HepG2 (cell line): ENCODE results near the gene PRKCSH. TPM values are rescaled to one million over a fixed set of nuclear protein-coding genes. Genes with fewer than 3 reads are reported as not detected.
A peak's percentile ranks its signal among the peaks of the same experiment; 100 is the strongest.

Source experiments
- ATAC-seq: fragments of 200-7000 bp; cut with Tn5 transposase; 3 replicates; pipeline ENCODE4 v1.9.1; 2020; ENCODE audit warnings: mild to moderate bottlenecking, moderate library complexity
- BruUV-seq: library from RNA; stranded (reverse); fragments of 400-500 nt; replicated peaks from 2 replicates; lab custom pipeline; 2021; lab: Mats Ljungman, UMichigan
- CTCF ChIA-PET: fragments of 300-600 bp; formaldehyde crosslinking; extraction: SDS; loops from one replicate; lab custom pipeline; 2021; ENCODE audit warnings: low total read pairs, inconsistent platforms, low intra/inter-chr PET ratio; lab: Yijun Ruan, JAX
- POLR2A ChIA-PET: fragments of 350-600 bp; sonication (Branson Sonifier 250); formaldehyde crosslinking; loops from one replicate; lab custom pipeline; 2020; ENCODE audit warnings: antibody characterized with exemption, inconsistent platforms; lab: Yijun Ruan, JAX
- DNase-seq: peaks from one replicate; pipeline ENCODE4 v3.0.0-alpha.2; 2015; ENCODE audit warnings: low spot score
- FAIRE-seq: peaks from 3 replicates; lab custom pipeline; 2011; peaks lifted over from hg19 to GRCh38; lab: Jason Lieb, UNC
- H2AFZ ChIP-seq: one replicate; pipeline ENCODE4 v1.6.1; 2011; ENCODE audit warnings: low read length, inconsistent platforms
- H3K27ac ChIP-seq: fragments of 300-600 bp; 3 replicates; pipeline ENCODE4 v1.8.0; 2011; ENCODE audit warnings: mixed run types, mild to moderate bottlenecking, mixed read lengths, low read length, inconsistent platforms; ENCODE audit not compliant: insufficient read depth; ENCODE audit errors: extremely low read length
- H3K27me3 ChIP-seq, 2 experiments: fragments of 200-600 bp in 1 of 2; 2 replicates in 1 of 2; 3 replicates in 1 of 2; pipeline versions ENCODE4 v1.6.0 to v1.8.0; 2011; ENCODE audit warnings: low read length in 2 of 2, mild to moderate bottlenecking in 2 of 2, moderate library complexity in 2 of 2, inconsistent platforms in 1 of 2; ENCODE audit not compliant: insufficient read depth in 2 of 2, control insufficient read depth in 1 of 2
- H3K36me3 ChIP-seq, 2 experiments: fragments of 200-600 bp in 1 of 2; replicated peaks in 1 of 2; 2 replicates in 1 of 2; 3 replicates in 1 of 2; pipeline versions ENCODE4 v1.5.1 to v1.8.0; 2011; ENCODE audit warnings: low read length in 2 of 2, inconsistent platforms in 1 of 2; ENCODE audit not compliant: insufficient read depth in 2 of 2, control insufficient read depth in 1 of 2
- H3K4me1 ChIP-seq: 2 replicates; pipeline ENCODE4 v1.5.1; 2012; ENCODE audit warnings: low read length, inconsistent platforms; ENCODE audit not compliant: insufficient read depth
- H3K4me2 ChIP-seq: 2 replicates; pipeline ENCODE4 v1.6.0; 2011; ENCODE audit warnings: low read depth, low read length, inconsistent platforms
- H3K4me3 ChIP-seq, 3 experiments: fragments of 200-600 bp in 1 of 3; sonication (generic), shearing (Covaris generic) in 1 of 3; replicated peaks in 1 of 3; 2 replicates each; pipeline ENCODE4 v1.5.1; 2011 to 2016; ENCODE audit warnings: low read length in 3 of 3, inconsistent platforms in 2 of 3, low read depth in 2 of 3, mild to moderate bottlenecking in 2 of 3, control low read depth in 1 of 3, mixed read lengths in 1 of 3; ENCODE audit not compliant: insufficient read depth in 1 of 3
- H3K79me2 ChIP-seq: one replicate; pipeline ENCODE4 v1.6.1; 2011; ENCODE audit warnings: low read length, inconsistent platforms; ENCODE audit not compliant: insufficient read depth
- H3K9ac ChIP-seq: 2 replicates; pipeline ENCODE4 v1.6.0; 2011; ENCODE audit warnings: mild to moderate bottlenecking, low read depth, low read length, inconsistent platforms; ENCODE audit not compliant: insufficient read depth
- H3K9me3 ChIP-seq: 2 replicates; pipeline ENCODE4 v1.5.1; 2012; ENCODE audit warnings: mild to moderate bottlenecking, low read length
- H4K20me1 ChIP-seq: 2 replicates; pipeline ENCODE4 v1.6.0; 2011; ENCODE audit warnings: inconsistent platforms, mild to moderate bottlenecking, low read length, moderate library complexity; ENCODE audit not compliant: insufficient read depth
- ARHGAP35 ChIP-seq: sonication (generic); formaldehyde crosslinking; IDR thresholded peaks from 2 replicates; pipeline ENCODE4 v1.9.0; 2022; ENCODE audit warnings: mild to moderate bottlenecking, inconsistent platforms, moderate library complexity, missing genetic modification reagents, borderline replicate concordance
- GTF2F1 ChIP-seq: fragments of 150-350 bp; IDR thresholded peaks from 2 replicates; pipeline ENCODE4 v1.6.1; 2014; ENCODE audit warnings: low read length
- HOXA3 ChIP-seq: sonication (generic); formaldehyde crosslinking; IDR thresholded peaks from 2 replicates; pipeline ENCODE4 v1.5.0; 2020; ENCODE audit warnings: missing genetic modification reagents
- NR1H2 ChIP-seq: sonication (generic); formaldehyde crosslinking; IDR thresholded peaks from 2 replicates; pipeline ENCODE4 v1.8.1; 2022; ENCODE audit warnings: low read depth, missing genetic modification reagents, borderline replicate concordance
- NRL ChIP-seq: sonication (generic); formaldehyde crosslinking; IDR thresholded peaks from 2 replicates; pipeline ENCODE4 v1.5.0; 2020; ENCODE audit warnings: missing genetic modification reagents, mild to moderate bottlenecking, moderate library complexity, borderline replicate concordance
- PHF20 ChIP-seq: sonication (generic); formaldehyde crosslinking; IDR thresholded peaks from 2 replicates; pipeline ENCODE4 v1.5.0; 2020; ENCODE audit warnings: mild to moderate bottlenecking, missing genetic modification reagents
- TP53 ChIP-seq: sonication (generic); formaldehyde crosslinking; conservative IDR thresholded peaks from 2 replicates; pipeline ENCODE4 v1.4.0; 2020; ENCODE audit warnings: missing genetic modification reagents
- ZFP36L2 ChIP-seq: sonication (generic); formaldehyde crosslinking; IDR thresholded peaks from 2 replicates; pipeline ENCODE4 v1.4.0; 2020; ENCODE audit warnings: missing genetic modification reagents
- ZNF296 ChIP-seq: sonication (generic); formaldehyde crosslinking; conservative IDR thresholded peaks from 2 replicates; pipeline ENCODE4 v1.5.0; 2020; ENCODE audit warnings: mild to moderate bottlenecking, missing genetic modification reagents
- WGBS: methylation state at CpG from one replicate; pipeline ENCODE4 v1.1.6; 2017; ENCODE audit warnings: low lambda C conversion rate; 5-methylcytosine and 5-hydroxymethylcytosine counted together
- in situ Hi-C: cut with HindIII; loops from 2 replicates; pipeline ENCODE4 v1.10.0; 2017; ENCODE audit warnings: low pct_unique_long_range_greater_than_20kb; ENCODE audit not compliant: extremely low pct_ligation_motif_present
- intact Hi-C: fragments of 100-400 bp; cut with micrococcal nuclease; formaldehyde crosslinking; loops from one replicate; pipeline ENCODE4 v1.10.0; 2022; ENCODE audit not compliant: unreplicated experiment
- polyA plus RNA-seq, 8 experiments: library from polyadenylated mRNA; depleted of rRNA in 3 of 8; stranded (reverse) in 7 of 8; unstranded in 1 of 8; fragments of >200 nt; fragmentation: Illumina TruSeq in 4 of 8; extraction: Trizol in 4 of 8; gene quantifications; 2 replicates each; pipeline versions ENCODE4 v1.2.1 to v1.2.3, GENCODE V29; 2011 to 2016; ENCODE audit warnings: low read depth in 4 of 8, missing spikeins in 1 of 8, mixed read lengths in 1 of 8; ENCODE audit not compliant: insufficient read depth in 1 of 8
- total RNA-seq, 5 experiments: library from RNA; depleted of rRNA; stranded (reverse); fragments of >200 nt; fragmentation: Illumina TruSeq; extraction: Trizol; gene quantifications; 2 replicates each; pipeline ENCODE4 v1.2.3, GENCODE V29; 2016; ENCODE audit warnings: low read depth in 1 of 5
- TF ChIP-seq, protein P1 (sequence below): sonication (generic); formaldehyde crosslinking; IDR thresholded peaks from 2 replicates; pipeline ENCODE4 v1.4.0; 2020; ENCODE audit warnings: mild to moderate bottlenecking, missing genetic modification reagents
- TF ChIP-seq, protein P2 (sequence below): sonication (generic); formaldehyde crosslinking; IDR thresholded peaks from 2 replicates; pipeline ENCODE4 v1.4.0; 2020; ENCODE audit warnings: missing genetic modification reagents
- TF ChIP-seq, protein P3 (sequence below): sonication (generic); formaldehyde crosslinking; IDR thresholded peaks from 2 replicates; pipeline ENCODE4 v1.5.0; 2020; ENCODE audit warnings: mild to moderate bottlenecking, missing genetic modification reagents
- TF ChIP-seq, protein P4 (sequence below): sonication (generic); formaldehyde crosslinking; IDR thresholded peaks from 2 replicates; pipeline ENCODE4 v1.8.0; 2022; ENCODE audit warnings: mild to moderate bottlenecking, missing genetic modification reagents; ENCODE audit not compliant: insufficient replicate concordance

PRKCSH gene
- total and polyA plus RNA-seq, 2 of the 13 experiments (the other 11 are each of a cell fraction or from before 2014, with no cell fraction given): 85.1 to 125 TPM

DNA sequence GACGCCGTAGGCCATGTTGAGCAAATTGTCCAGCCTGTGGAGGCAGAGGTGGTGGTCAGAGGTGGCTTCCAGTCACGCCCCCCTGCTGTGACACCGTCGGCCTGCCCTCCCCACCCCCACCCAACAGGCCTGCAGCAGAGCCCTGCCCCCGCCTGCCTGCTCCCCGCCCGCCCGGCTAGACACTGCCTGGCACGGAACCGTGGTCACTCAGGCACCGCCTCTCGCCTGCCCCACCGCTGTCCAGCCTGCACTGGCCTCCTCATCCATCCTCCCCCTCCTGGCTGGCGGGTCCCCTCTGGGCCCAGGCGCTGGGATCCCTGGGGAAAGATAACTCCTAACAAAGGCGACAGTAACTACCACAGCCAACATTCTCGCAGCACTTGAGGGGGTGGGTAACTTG, 21.7 kb downstream of the PRKCSH start:
- ChIA-PET POLR2A (no interaction called here), CTCF (no interaction called here)
- no peaks in the 10 kb centered on the region for H4K20me1 ChIP-seq
- H3K9ac ChIP-seq: no peak overlapping the region
- WGBS: 8% methylated on average over 2 of the region's 18 CpGs
- H3K4me3 ChIP-seq: no peak overlapping the region
- peaks cover 18% of the 10 kb centered on the region for H3K4me1 ChIP-seq
- no peaks in the 10 kb centered on the region for H3K9me3 ChIP-seq
- H3K36me3 ChIP-seq: no peaks in the 10 kb centered on the region
- intact Hi-C loops (no loop called here), in situ Hi-C loops (loop anchor here (10.0 kb wide), 1 partner anchor 172 kb away; no protein-coding TSS in a partner anchor)
- FAIRE-seq (no peak), DNase-seq (no peak), ATAC-seq (peak; percentile 15; the same call in 2 of the 3 replicates)
- H2AFZ ChIP-seq: no peak overlapping the region
- H3K79me2 ChIP-seq: no peaks in the 10 kb centered on the region
- H3K4me2 ChIP-seq: no peak overlapping the region
- H3K27me3 ChIP-seq: peaks cover 1 to 12% of the 10 kb centered on the region in 2 experiments; a peak in 2 of 5 replicates
- H3K27ac ChIP-seq: no peak overlapping the region
- TF ChIP-seq ZNF296 (no peak), HOXA3 (no peak), TP53 (CRISPR knock-in tag) (no peak), PHF20 (no peak), ZFP36L2 (no peak), ARHGAP35 (no peak), NRL (no peak), NR1H2 (no peak), GTF2F1 (no peak)
- TF ChIP-seq, protein P1, sequence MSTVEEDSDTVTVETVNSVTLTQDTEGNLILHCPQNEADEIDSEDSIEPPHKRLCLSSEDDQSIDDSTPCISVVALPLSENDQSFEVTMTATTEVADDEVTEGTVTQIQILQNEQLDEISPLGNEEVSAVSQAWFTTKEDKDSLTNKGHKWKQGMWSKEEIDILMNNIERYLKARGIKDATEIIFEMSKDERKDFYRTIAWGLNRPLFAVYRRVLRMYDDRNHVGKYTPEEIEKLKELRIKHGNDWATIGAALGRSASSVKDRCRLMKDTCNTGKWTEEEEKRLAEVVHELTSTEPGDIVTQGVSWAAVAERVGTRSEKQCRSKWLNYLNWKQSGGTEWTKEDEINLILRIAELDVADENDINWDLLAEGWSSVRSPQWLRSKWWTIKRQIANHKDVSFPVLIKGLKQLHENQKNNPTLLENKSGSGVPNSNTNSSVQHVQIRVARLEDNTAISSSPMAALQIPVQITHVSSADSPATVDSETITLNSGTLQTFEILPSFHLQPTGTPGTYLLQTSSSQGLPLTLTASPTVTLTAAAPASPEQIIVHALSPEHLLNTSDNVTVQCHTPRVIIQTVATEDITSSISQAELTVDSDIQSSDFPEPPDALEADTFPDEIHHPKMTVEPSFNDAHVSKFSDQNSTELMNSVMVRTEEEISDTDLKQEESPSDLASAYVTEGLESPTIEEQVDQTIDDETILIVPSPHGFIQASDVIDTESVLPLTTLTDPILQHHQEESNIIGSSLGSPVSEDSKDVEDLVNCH: no peak
- TF ChIP-seq, protein P2, sequence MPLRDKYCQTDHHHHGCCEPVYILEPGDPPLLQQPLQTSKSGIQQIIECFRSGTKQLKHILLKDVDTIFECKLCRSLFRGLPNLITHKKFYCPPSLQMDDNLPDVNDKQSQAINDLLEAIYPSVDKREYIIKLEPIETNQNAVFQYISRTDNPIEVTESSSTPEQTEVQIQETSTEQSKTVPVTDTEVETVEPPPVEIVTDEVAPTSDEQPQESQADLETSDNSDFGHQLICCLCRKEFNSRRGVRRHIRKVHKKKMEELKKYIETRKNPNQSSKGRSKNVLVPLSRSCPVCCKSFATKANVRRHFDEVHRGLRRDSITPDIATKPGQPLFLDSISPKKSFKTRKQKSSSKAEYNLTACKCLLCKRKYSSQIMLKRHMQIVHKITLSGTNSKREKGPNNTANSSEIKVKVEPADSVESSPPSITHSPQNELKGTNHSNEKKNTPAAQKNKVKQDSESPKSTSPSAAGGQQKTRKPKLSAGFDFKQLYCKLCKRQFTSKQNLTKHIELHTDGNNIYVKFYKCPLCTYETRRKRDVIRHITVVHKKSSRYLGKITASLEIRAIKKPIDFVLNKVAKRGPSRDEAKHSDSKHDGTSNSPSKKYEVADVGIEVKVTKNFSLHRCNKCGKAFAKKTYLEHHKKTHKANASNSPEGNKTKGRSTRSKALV (CRISPR knock-in tag): no peak
- TF ChIP-seq, protein P3, sequence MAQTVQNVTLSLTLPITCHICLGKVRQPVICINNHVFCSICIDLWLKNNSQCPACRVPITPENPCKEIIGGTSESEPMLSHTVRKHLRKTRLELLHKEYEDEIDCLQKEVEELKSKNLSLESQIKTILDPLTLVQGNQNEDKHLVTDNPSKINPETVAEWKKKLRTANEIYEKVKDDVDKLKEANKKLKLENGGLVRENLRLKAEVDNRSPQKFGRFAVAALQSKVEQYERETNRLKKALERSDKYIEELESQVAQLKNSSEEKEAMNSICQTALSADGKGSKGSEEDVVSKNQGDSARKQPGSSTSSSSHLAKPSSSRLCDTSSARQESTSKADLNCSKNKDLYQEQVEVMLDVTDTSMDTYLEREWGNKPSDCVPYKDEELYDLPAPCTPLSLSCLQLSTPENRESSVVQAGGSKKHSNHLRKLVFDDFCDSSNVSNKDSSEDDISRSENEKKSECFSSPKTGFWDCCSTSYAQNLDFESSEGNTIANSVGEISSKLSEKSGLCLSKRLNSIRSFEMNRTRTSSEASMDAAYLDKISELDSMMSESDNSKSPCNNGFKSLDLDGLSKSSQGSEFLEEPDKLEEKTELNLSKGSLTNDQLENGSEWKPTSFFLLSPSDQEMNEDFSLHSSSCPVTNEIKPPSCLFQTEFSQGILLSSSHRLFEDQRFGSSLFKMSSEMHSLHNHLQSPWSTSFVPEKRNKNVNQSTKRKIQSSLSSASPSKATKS (CRISPR knock-in tag): no peak
- TF ChIP-seq, protein P4, sequence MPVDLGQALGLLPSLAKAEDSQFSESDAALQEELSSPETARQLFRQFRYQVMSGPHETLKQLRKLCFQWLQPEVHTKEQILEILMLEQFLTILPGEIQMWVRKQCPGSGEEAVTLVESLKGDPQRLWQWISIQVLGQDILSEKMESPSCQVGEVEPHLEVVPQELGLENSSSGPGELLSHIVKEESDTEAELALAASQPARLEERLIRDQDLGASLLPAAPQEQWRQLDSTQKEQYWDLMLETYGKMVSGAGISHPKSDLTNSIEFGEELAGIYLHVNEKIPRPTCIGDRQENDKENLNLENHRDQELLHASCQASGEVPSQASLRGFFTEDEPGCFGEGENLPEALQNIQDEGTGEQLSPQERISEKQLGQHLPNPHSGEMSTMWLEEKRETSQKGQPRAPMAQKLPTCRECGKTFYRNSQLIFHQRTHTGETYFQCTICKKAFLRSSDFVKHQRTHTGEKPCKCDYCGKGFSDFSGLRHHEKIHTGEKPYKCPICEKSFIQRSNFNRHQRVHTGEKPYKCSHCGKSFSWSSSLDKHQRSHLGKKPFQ (CRISPR knock-in tag): no peak
- no TSS peak for BruUV-seq
